IMR-90 (cell line): Measurements from ENCODE around the gene PKM. TPM values are rescaled to one million over a fixed set of nuclear protein-coding genes. Genes with fewer than 3 reads are reported as not detected.

Experiments used
- ATAC-seq: fragments of 200-7000 bp; cut with Tn5 transposase; 2 replicates; pipeline ENCODE4 v1.9.1; 2020; ENCODE audit warnings: low read depth, mild to moderate bottlenecking, moderate library complexity
- BruUV-seq: library from RNA; stranded (reverse); fragments of 400-500 nt; replicated peaks from 2 replicates; lab custom pipeline; 2021; lab: Mats Ljungman, UMichigan
- CTCF ChIA-PET: fragments of 300-600 bp; formaldehyde crosslinking; extraction: SDS; loops from one replicate; lab custom pipeline; 2021; ENCODE audit warnings: antibody characterized with exemption; lab: Yijun Ruan, JAX
- POLR2A ChIA-PET: fragments of 300-600 bp; sonication (Branson Sonifier 250); formaldehyde crosslinking; loops from one replicate; lab custom pipeline; 2022; ENCODE audit warnings: antibody characterized with exemption; ENCODE audit not compliant: unreplicated experiment; lab: Charles Lee
- DNase-seq: peaks from one replicate; pipeline ENCODE4 v3.0.0; 2013
- H2AFZ ChIP-seq: replicated peaks from 2 replicates; pipeline ENCODE3; 2013; ENCODE audit warnings: low read length, mild to moderate bottlenecking; ENCODE audit not compliant: poor library complexity
- H2AK5ac ChIP-seq: 2 replicates; pipeline ENCODE4 v1.6.1; 2013; ENCODE audit warnings: low read depth, low read length, inconsistent platforms
- H2AK9ac ChIP-seq: replicated peaks from 2 replicates; pipeline ENCODE3; 2013; ENCODE audit warnings: mild to moderate bottlenecking, low read depth, low read length, moderate library complexity; ENCODE audit not compliant: poor library complexity
- H2BK120ac ChIP-seq: 2 replicates; pipeline ENCODE4 v1.6.1; 2013; ENCODE audit warnings: low read depth, low read length, inconsistent platforms
- H2BK15ac ChIP-seq: 3 replicates; pipeline ENCODE4 v1.6.1; 2013; ENCODE audit warnings: low read depth, low read length, inconsistent platforms
- H2BK20ac ChIP-seq: 2 replicates; pipeline ENCODE4 v1.6.1; 2013; ENCODE audit warnings: low read depth, mild to moderate bottlenecking, inconsistent platforms, low read length, moderate library complexity
- H2BK5ac ChIP-seq: 2 replicates; pipeline ENCODE4 v1.6.1; 2013; ENCODE audit warnings: mild to moderate bottlenecking, low read depth, low read length, inconsistent platforms; ENCODE audit not compliant: poor library complexity, severe bottlenecking
- H3K14ac ChIP-seq: replicated peaks from 2 replicates; pipeline ENCODE4 v1.6.1; 2013; ENCODE audit warnings: low read depth, low read length, inconsistent platforms
- H3K18ac ChIP-seq: 2 replicates; pipeline ENCODE4 v1.6.1; 2013; ENCODE audit warnings: low read depth, low read length, control low read depth
- H3K23ac ChIP-seq: 2 replicates; pipeline ENCODE4 v1.6.1; 2013; ENCODE audit warnings: low read depth, low read length, inconsistent platforms
- H3K27ac ChIP-seq: 2 replicates; pipeline ENCODE4 v1.5.1; 2013; ENCODE audit warnings: mild to moderate bottlenecking, control low read depth, low read length; ENCODE audit not compliant: insufficient read depth
- H3K27me3 ChIP-seq: 2 replicates; pipeline ENCODE4 v1.6.1; 2013; ENCODE audit warnings: low read length; ENCODE audit not compliant: control insufficient read depth, insufficient read depth
- H3K36me3 ChIP-seq: 2 replicates; pipeline ENCODE4 v1.6.1; 2013; ENCODE audit warnings: low read length, mixed read lengths; ENCODE audit not compliant: control insufficient read depth, insufficient read depth
- H3K4ac ChIP-seq: 2 replicates; pipeline ENCODE4 v1.6.1; 2013; ENCODE audit warnings: low read depth, low read length, inconsistent platforms
- H3K4me1 ChIP-seq: 2 replicates; pipeline ENCODE4 v1.6.1; 2013; ENCODE audit warnings: low read length, mixed read lengths; ENCODE audit not compliant: control insufficient read depth, insufficient read depth
- H3K4me2 ChIP-seq: 2 replicates; pipeline ENCODE4 v1.6.1; 2013; ENCODE audit warnings: low read depth, mild to moderate bottlenecking, control low read depth, low read length, moderate library complexity
- H3K4me3 ChIP-seq: 2 replicates; pipeline ENCODE4 v1.5.1; 2013; ENCODE audit warnings: low read depth, mild to moderate bottlenecking, control low read depth, low read length, moderate library complexity; ENCODE audit not compliant: insufficient read depth
- H3K56ac ChIP-seq: 2 replicates; pipeline ENCODE4 v1.6.1; 2013; ENCODE audit warnings: low read length, inconsistent platforms; ENCODE audit not compliant: insufficient read depth; ENCODE audit errors: extremely low read depth
- H3K79me1 ChIP-seq, 2 experiments: 2 replicates each; pipeline ENCODE4 v1.6.1; 2013; ENCODE audit warnings: low read length in 2 of 2, inconsistent platforms in 1 of 2, low read depth in 1 of 2
- H3K9ac ChIP-seq: 2 replicates; pipeline ENCODE4 v1.6.1; 2013; ENCODE audit warnings: low read depth, low read length, control low read depth
- H3K9me1 ChIP-seq: 2 replicates; pipeline ENCODE4 v1.6.1; 2013; ENCODE audit warnings: low read length, inconsistent platforms; ENCODE audit not compliant: insufficient read depth
- H3K9me3 ChIP-seq: 2 replicates; pipeline ENCODE4 v1.6.1; 2013; ENCODE audit warnings: low read length; ENCODE audit not compliant: control insufficient read depth, insufficient read depth
- H4K20me1 ChIP-seq: 2 replicates; pipeline ENCODE4 v1.6.1; 2013; ENCODE audit warnings: low read length, inconsistent platforms; ENCODE audit not compliant: insufficient read depth
- H4K5ac ChIP-seq: 2 replicates; pipeline ENCODE4 v1.6.1; 2013; ENCODE audit warnings: mild to moderate bottlenecking, low read depth, low read length, control low read depth
- H4K8ac ChIP-seq, 2 experiments: 2 replicates each; pipeline ENCODE4 v1.6.1; 2013; ENCODE audit warnings: low read depth in 2 of 2, low read length in 2 of 2, control low read depth in 1 of 2, inconsistent platforms in 1 of 2
- H4K91ac ChIP-seq: 2 replicates; pipeline ENCODE4 v1.6.1; 2013; ENCODE audit warnings: low read depth, low read length, inconsistent platforms; ENCODE audit not compliant: insufficient read depth
- BHLHE40 ChIP-seq: fragments of 150-350 bp; IDR thresholded peaks from 2 replicates; pipeline ENCODE4 v1.6.1; 2016; ENCODE audit warnings: mild to moderate bottlenecking, low read depth, low read length
- CEBPB ChIP-seq: IDR thresholded peaks from 2 replicates; pipeline ENCODE4 v1.6.1; 2012; ENCODE audit warnings: low read depth, low read length, improper control_type of control experiment
- CHD1 ChIP-seq: IDR thresholded peaks from 2 replicates; pipeline ENCODE4 v1.6.1; 2012; ENCODE audit warnings: low read depth, low read length, improper control_type of control experiment
- FOS ChIP-seq: fragments of 150-350 bp; IDR thresholded peaks from 2 replicates; pipeline ENCODE4 v1.6.1; 2016; ENCODE audit warnings: low read depth, low read length
- MAFK ChIP-seq: IDR thresholded peaks from 2 replicates; pipeline ENCODE4 v1.6.1; 2012; ENCODE audit warnings: low read depth, low read length, improper control_type of control experiment
- MAZ ChIP-seq: IDR thresholded peaks from 2 replicates; pipeline ENCODE4 v1.6.1; 2012; ENCODE audit warnings: low read depth, mild to moderate bottlenecking, low read length, improper control_type of control experiment, moderate library complexity, borderline replicate concordance
- MXI1 ChIP-seq: IDR thresholded peaks from 2 replicates; pipeline ENCODE4 v1.6.1; 2012; ENCODE audit warnings: low read depth, mild to moderate bottlenecking, low read length, moderate library complexity, borderline replicate concordance
- POLR2A ChIP-seq: IDR thresholded peaks from 2 replicates; pipeline ENCODE4 v1.6.1; 2012; ENCODE audit warnings: mild to moderate bottlenecking, low read depth, low read length
- RFX5 ChIP-seq: IDR thresholded peaks from 2 replicates; pipeline ENCODE4 v1.8.0; 2012; ENCODE audit warnings: low read depth, mild to moderate bottlenecking, low read length, moderate library complexity
- SMC3 ChIP-seq: fragments of 150-350 bp; IDR thresholded peaks from 2 replicates; pipeline ENCODE4 v1.6.1; 2016; ENCODE audit warnings: low read depth, mild to moderate bottlenecking, antibody characterized with exemption, low read length, moderate library complexity
- USF2 ChIP-seq: fragments of 150-350 bp; IDR thresholded peaks from 2 replicates; pipeline ENCODE4 v1.6.1; 2017; ENCODE audit warnings: mild to moderate bottlenecking, antibody characterized with exemption, low read length, low read depth
- WGBS, 2 experiments: methylation state at CpG; one replicate each; pipeline versions ENCODE4 v1.1.5 to v1.1.7; 2013; ENCODE audit warnings: missing lambda C conversion rate in 2 of 2; ENCODE audit not compliant: insufficient read length in 1 of 2; ENCODE audit errors: extremely low coverage in 2 of 2; 5-methylcytosine and 5-hydroxymethylcytosine counted together
- dilution Hi-C: fragments of 300-500 bp; cut with HindIII; formaldehyde crosslinking; loops from one replicate; pipeline ENCODE4 v1.14.3; 2018; ENCODE audit warnings: low sequenced_read_pairs; ENCODE audit not compliant: unreplicated experiment
- in situ Hi-C: fragments of 300-500 bp; cut with MboI; formaldehyde crosslinking; loops from 3 replicates; pipeline ENCODE4 v1.14.3; 2019; ENCODE audit warnings: low sequenced_read_pairs, inconsistent platforms, mixed read lengths
- intact Hi-C: fragments of 100-400 bp; cut with micrococcal nuclease; formaldehyde crosslinking; loops from 2 replicates; pipeline ENCODE4 v1.10.0; 2022
- polyA plus RNA-seq, 3 experiments: library from polyadenylated mRNA; depleted of rRNA; stranded (reverse); fragments of >200 nt; gene quantifications; 2 replicates each; pipeline ENCODE4 v1.2.3, GENCODE V29; 2012; ENCODE audit warnings: low replicate concordance in 1 of 3
- total RNA-seq: library from RNA; depleted of rRNA; stranded (reverse); fragments of >200 nt; gene quantifications from 2 replicates; pipeline ENCODE4 v1.2.3, GENCODE V29; 2012
- TF ChIP-seq, protein P1 (sequence below): conservative IDR thresholded peaks from 2 replicates; pipeline ENCODE4 v1.5.1; 2012; ENCODE audit warnings: mild to moderate bottlenecking, low read depth, low read length, improper control_type of control experiment

Gene PKM
- total and polyA plus RNA-seq, 2 of the 4 experiments (the other 2 are of a cell fraction): 2,219 to 3,859 TPM

DNA sequence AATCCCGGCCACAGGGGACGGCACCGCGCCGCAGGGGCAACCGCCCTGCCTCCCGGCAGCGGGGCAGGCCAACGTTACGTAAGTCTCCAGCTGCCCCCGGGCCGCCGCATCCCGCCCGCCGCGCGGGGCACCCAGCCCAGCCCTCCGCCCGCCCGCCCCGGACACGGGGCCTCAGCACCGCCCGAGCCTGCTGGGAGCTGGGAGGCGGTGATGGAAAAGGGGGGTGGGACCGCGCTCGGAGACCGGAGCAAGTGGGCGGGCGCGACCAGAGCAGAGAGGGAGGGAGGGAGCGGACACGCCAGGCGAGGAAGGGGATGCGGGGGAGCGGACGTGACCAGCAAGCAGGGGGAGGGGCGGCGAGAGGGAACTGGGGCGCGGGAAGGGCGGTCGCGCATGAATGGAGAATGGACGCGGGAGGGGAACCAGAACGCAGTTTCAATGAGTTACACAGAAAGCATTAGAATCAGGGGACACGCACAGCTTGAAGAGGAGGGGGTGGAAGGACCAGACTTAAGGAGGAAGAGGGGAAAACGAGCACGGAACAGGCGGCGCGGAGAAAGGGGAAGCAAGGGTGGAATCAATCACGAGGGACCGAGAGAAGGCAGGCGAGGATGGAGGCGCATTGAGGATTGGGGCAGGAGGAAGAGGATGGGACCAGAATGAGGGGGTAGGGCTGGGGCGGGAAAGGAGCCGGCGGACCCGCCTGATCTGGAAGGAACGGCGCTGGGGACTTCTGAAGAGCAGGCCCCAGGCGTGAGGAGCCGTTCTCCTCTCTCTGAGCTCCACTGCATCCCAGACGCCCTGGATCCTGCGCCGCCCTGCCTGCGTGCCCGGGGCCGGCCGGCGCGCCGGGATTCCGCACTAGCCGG lies 559 bp downstream of the PKM start:
- ATAC-seq: peak; percentile 58
- Histone ChIP-seq H3K27ac (peak overlapping the region; percentile 100), H4K91ac (peak overlapping the region; percentile 99), H3K27me3 (no peaks in the 10 kb centered on the region), H2BK20ac (no peak overlapping the region), H3K4me1 (peaks cover 18% of the 10 kb centered on the region), H4K5ac (peak overlapping the region; percentile 93), H3K36me3 (peaks cover 2% of the 10 kb centered on the region; the same call in 1 of the 2 replicates), H3K18ac (peak overlapping the region; percentile 97), H2BK5ac (peak overlapping the region; percentile 99), H2AFZ (peak overlapping the region; percentile 63), H3K14ac (peak overlapping the region; percentile 99), H2BK15ac (peak overlapping the region; percentile 60; the same call in 1 of the 3 replicates), H3K56ac (peak overlapping the region; percentile 95), H3K9me3 (no peaks in the 10 kb centered on the region), H2AK9ac (peak overlapping the region; percentile 99), H2BK120ac (peak overlapping the region; percentile 61), H3K4me3 (peak overlapping the region; percentile 96), H3K9me1 (peaks cover 10% of the 10 kb centered on the region), H3K79me1 (peaks cover 10 to 47% of the 10 kb centered on the region in 2 experiments; a peak in 2 of 4 replicates), H2AK5ac (peak overlapping the region; percentile 99), H3K4me2 (peak overlapping the region; percentile 87), H4K20me1 (peaks cover 41% of the 10 kb centered on the region), H4K8ac (peak overlapping the region; percentile 95 to 98), H3K4ac (peak overlapping the region; percentile 98), H3K23ac (peak overlapping the region; percentile 97), H3K9ac (peak overlapping the region; percentile 100)
- ChIA-PET POLR2A (interaction anchor here (0.6 to 1.1 kb wide), 2 partner anchors 29 to 478 kb away, joined by 3 to 6 read pairs; no protein-coding TSS in a partner anchor), CTCF (no interaction called here)
- DNase-seq: peak; percentile 91
- no TSS peak for BruUV-seq
- intact Hi-C loops: loop anchor here (2.0 kb wide), 1 partner anchor 32 kb away; no protein-coding TSS in a partner anchor
- in situ Hi-C loops: no loop called here
- dilution Hi-C loops: no loop called here
- WGBS, 2 experiments: 1% methylated on average over 47 of the region's 79 CpGs; no CpG with 5 or more reads in 1 of the 2 experiments
- TF ChIP-seq MAFK (no peak), BHLHE40 (0 out of 2 replicates have a peak, but pooled peaks have one; percentile 23), POLR2A (peak; percentile 44; the same call in 1 of the 2 replicates), USF2 (no peak), FOS (no peak), RFX5 (no peak), SMC3 (no peak), MXI1 (0 out of 2 replicates have a peak, but pooled peaks have one; percentile 30), MAZ (peak; percentile 95), CEBPB (peak; percentile 33; the same call in 1 of the 2 replicates), CHD1 (0 out of 2 replicates have a peak, but pooled peaks have one; percentile 34)
- TF ChIP-seq, protein P1, sequence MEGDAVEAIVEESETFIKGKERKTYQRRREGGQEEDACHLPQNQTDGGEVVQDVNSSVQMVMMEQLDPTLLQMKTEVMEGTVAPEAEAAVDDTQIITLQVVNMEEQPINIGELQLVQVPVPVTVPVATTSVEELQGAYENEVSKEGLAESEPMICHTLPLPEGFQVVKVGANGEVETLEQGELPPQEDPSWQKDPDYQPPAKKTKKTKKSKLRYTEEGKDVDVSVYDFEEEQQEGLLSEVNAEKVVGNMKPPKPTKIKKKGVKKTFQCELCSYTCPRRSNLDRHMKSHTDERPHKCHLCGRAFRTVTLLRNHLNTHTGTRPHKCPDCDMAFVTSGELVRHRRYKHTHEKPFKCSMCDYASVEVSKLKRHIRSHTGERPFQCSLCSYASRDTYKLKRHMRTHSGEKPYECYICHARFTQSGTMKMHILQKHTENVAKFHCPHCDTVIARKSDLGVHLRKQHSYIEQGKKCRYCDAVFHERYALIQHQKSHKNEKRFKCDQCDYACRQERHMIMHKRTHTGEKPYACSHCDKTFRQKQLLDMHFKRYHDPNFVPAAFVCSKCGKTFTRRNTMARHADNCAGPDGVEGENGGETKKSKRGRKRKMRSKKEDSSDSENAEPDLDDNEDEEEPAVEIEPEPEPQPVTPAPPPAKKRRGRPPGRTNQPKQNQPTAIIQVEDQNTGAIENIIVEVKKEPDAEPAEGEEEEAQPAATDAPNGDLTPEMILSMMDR: 0 out of 2 replicates have a peak, but pooled peaks have one; percentile 2
